Adrenal gland (tissue), 5 donors: ENCODE data around the gene TMEM214.

Source experiments
- CTCF ChIP-seq, 6 experiments: fragments of 450-650 bp in 4 of 6; fragments of 200-600 bp in 2 of 6; sonication (generic) in 1 of 6; IDR thresholded peaks; 1 replicate in 5 of 6; 2 replicates in 1 of 6; pipeline versions ENCODE4 v1.5.1 to v1.8.0; 2016 to 2021; ENCODE audit warnings: antibody characterized with exemption in 6 of 6, mild to moderate bottlenecking in 2 of 6, moderate library complexity in 1 of 6
- POLR2A ChIP-seq, 2 donors: fragments of 450-650 bp; IDR thresholded peaks; one replicate each; pipeline ENCODE4 v1.6.1; 2017; ENCODE audit warnings: antibody characterized with exemption in 2 of 2, mild to moderate bottlenecking in 2 of 2, moderate library complexity in 1 of 2
- donor health status: DM: no; HTN: no; CAD: no.

GRCh38 chr2:27085062-27085672 is 52.4 kb downstream of the TMEM214 start:
- TF ChIP-seq CTCF (IDR thresholded peaks at IDR 0.05) (peak in 2 of 6 experiments; percentile 19 to 41), POLR2A (IDR thresholded peaks at IDR 0.05) (no peak)
